ENCODE data around the gene IGSF23.

IGSF23 gene

GRCh38 chr19:44613295-44614178 is at the start of gene IGSF23:
TSS of gene IGSF23 (plus strand) at chr19:44613563. CDS start at chr19:44613646, 83 bp downstream.
- no peak for DNase-seq

- DNase-seq: no peak
These were observed 46.4 kb upstream of the IGSF23 start for GRCh38 chr19:44566984-44567383.

DNA sequence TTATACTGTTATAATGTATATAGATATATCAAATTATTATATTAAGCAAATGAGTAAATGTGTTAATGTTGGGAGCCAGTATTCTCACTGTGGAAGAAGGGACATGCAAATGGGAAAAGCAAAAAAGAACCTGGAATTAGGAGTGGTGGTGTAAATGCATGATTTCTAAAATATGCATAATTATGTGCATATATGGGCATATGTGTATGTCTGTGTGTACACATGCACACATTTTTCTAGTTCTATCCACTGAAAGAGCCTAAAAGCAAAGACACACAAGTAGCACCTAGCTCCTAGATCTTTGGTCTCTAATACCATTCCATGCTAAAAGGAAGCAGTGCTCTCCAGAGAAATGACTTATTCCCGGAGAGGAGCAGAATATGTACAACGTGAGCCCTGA is 45.6 kb upstream of the IGSF23 start:
- DNase-seq: no peak

GRCh38 chr19:44570603-44570983 is 42.8 kb upstream of the IGSF23 start:
- DNase-seq: no peak

GRCh38 chr19:44570984-44571684 is 42.2 kb upstream of the IGSF23 start:
- peak; percentile 11 for DNase-seq

GRCh38 chr19:44571830-44572580 is 41.4 kb upstream of the IGSF23 start:
- DNase-seq: no peak

DNA sequence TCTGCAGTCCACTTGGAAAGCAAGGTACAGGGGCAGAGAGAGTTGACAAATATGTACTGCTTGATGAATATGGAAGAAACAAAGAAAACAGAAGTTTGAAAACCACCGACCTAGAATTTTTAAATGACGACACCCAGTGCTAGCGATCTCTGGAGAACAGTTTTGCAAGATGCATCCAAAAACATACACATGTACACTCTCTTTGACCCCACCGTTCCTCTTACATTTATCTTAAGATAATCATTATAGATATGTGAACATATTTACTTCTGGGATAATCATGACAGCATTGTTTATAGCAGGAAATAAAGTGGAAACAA is 40.8 kb upstream of the IGSF23 start:
- DNase-seq: no peak

- no peak for DNase-seq
These were observed 40.2 kb upstream of the IGSF23 start for GRCh38 chr19:44573183-44573582.

DNA sequence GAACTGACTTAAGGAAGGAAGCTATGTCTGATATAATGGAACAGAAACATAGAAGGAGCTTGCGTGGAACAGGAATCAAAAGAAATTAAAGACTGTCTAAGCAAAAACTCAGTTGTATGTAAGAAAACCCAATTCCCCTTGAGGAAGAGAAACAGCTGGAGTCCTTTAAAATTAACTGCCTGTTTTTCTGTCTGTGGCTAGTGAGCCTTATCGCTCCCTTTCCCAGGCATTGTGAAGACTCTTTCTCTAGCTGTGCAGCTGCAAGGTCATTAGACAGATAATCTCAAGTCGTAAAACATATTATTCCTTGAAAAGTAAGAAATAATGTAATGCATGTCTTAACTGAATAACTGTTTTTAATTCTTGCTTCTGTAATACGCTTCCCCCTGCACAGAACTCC is 39.7 kb upstream of the IGSF23 start:
- no peak for DNase-seq

DNA sequence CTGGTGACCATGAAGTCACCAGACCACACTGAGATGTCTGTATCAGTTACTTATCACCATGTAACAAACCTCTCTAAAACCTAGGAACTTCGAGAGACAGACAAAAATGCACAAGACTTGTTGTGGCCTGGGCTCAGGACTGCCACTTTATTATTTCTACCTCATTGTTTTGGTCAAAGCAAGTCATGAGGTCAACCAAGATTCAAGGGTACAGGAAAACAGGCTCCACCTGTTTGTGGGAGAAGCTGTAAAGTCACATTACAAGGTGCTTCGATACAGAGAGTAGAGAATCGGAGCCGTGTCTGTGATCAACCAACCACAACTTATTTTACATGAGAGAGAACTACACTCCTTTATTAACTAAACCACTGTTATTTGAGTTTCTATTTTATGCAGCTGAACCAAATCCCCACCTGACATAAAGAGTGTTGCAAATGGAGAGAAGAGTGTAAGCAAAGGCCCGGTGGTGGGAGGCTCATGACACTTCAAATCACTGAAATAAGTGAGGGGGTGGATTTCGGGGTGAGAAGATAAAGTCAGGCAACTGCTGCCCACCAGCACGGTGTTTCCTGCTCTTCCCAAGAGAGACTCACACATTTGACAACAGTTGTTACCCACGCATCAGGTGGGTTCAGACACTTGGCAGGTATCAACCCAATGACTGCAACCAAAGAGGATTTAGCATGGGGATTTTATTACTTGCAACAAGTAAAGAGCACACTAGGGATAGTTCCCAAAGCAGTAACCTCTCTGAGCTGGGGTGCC is 39.0 kb upstream of the IGSF23 start:
- no peak for DNase-seq

DNA sequence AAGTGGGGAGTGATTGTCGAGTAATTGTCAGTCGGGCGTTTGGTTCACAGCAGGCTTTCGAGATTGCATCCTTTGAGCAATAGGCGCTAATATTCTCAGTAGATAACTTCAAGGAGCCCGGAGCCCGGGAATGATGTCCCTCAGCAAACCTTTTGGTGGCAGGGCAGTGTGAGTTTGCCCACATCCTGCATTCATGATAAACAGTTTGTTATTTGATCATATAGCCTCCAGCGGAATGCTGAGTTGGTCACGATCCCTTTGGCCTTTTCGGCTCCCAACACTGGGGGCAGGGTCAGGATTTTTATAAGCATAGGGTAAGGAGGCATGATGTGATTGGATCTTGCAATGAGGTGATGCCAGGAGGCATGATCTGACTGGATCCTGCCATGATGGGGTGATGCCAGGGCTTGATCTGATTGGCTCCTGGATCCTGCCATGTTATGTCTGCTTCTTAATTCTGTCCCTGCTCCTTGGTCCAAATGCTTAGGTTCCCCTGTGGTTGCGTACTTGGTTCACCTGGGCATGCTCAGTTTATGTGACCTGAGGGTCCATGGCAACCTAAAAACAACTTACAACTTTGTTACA is 38.2 kb upstream of the IGSF23 start:
- no peak for DNase-seq

GRCh38 chr19:44576843-44577565 is 36.4 kb upstream of the IGSF23 start:
- DNase-seq: peak; percentile 17

- DNase-seq: no peak
These were observed 35.8 kb upstream of the IGSF23 start for GRCh38 chr19:44577566-44577874.

- no peak for DNase-seq
These were observed 33.5 kb upstream of the IGSF23 start for GRCh38 chr19:44579663-44580365.

GRCh38 chr19:44580366-44580895 is 32.9 kb upstream of the IGSF23 start:
- DNase-seq: no peak

GRCh38 chr19:44581288-44581687 is 32.1 kb upstream of the IGSF23 start:
- no peak for DNase-seq

GRCh38 chr19:44582581-44583265 is 30.6 kb upstream of the IGSF23 start:
- DNase-seq: no peak

GRCh38 chr19:44585371-44586133 is 27.8 kb upstream of the IGSF23 start:
- DNase-seq: no peak

- no peak for DNase-seq
These were observed 25.2 kb upstream of the IGSF23 start for GRCh38 chr19:44587963-44588770.

All from NCI-H1105 (cell line).